ENCODE data around the gene CEACAM8. TPM values are rescaled to one million over a fixed set of nuclear protein-coding genes. Genes with fewer than 3 reads are reported as not detected.
"Not testable (repeated sequence)": the region's sequence is repeated elsewhere in the genome, so short reads cannot be mapped to it uniquely, and the experiment has no call there.

The CEACAM8 gene
- total RNA-seq, 2 experiments from 2014 or later = not detected

GRCh38 chr19:42561512-42561911 is 33.2 kb downstream of the CEACAM8 start:
- H3K27ac Mint-ChIP-seq = no peak overlapping the region
- POLR2A ChIA-PET = no interaction called here
- no peaks in the 10 kb centered on the region for H3K36me3 Mint-ChIP-seq
- H3K4me3 Mint-ChIP-seq = no peak overlapping the region
- no peak for ATAC-seq (ENCODE audit: low read depth)
- H3K27me3 Mint-ChIP-seq = peaks cover 22% of the 10 kb centered on the region
- DNase-seq = no peak
- H3K4me1 Mint-ChIP-seq = peaks cover 4% of the 10 kb centered on the region
- no peaks in the 10 kb centered on the region for H3K9me3 Mint-ChIP-seq

GRCh38 chr19:42560731-42561130 is 34.0 kb downstream of the CEACAM8 start:
- ATAC-seq (ENCODE audit: low read depth) (no peak), DNase-seq (no peak)
- POLR2A ChIA-PET = no interaction called here
- Mint-ChIP-seq H3K36me3 (no peaks in the 10 kb centered on the region), H3K4me3 (no peak overlapping the region), H3K4me1 (peaks cover 4% of the 10 kb centered on the region), H3K9me3 (no peaks in the 10 kb centered on the region), H3K27ac (no peak overlapping the region), H3K27me3 (peaks cover 27% of the 10 kb centered on the region)

GRCh38 chr19:42558450-42559150 is 36.1 kb downstream of the CEACAM8 start:
- DNase-seq = no peak
- Mint-ChIP-seq H3K27ac (no peak overlapping the region), H3K36me3 (no peaks in the 10 kb centered on the region), H3K27me3 (peaks cover 38% of the 10 kb centered on the region), H3K9me3 (no peaks in the 10 kb centered on the region), H3K4me1 (peaks cover 8% of the 10 kb centered on the region), H3K4me3 (no peak overlapping the region)
- POLR2A ChIA-PET = no interaction called here
- ATAC-seq (ENCODE audit: low read depth) = no peak

- H3K27ac Mint-ChIP-seq; POLR2A ChIA-PET; H3K4me3 Mint-ChIP-seq; ATAC-seq (ENCODE audit: low read depth); H3K4me1 Mint-ChIP-seq; H3K9me3 Mint-ChIP-seq; DNase-seq; H3K36me3 Mint-ChIP-seq: not testable (repeated sequence)
- H3K27me3 Mint-ChIP-seq = peaks cover 38% of the 10 kb centered on the region
Measured at GRCh38 chr19:42557386-42557871, 37.3 kb downstream of the CEACAM8 start.

GRCh38 chr19:42555801-42556200 is 38.9 kb downstream of the CEACAM8 start:
- Mint-ChIP-seq H3K36me3 (no peaks in the 10 kb centered on the region), H3K27me3 (peaks cover 33% of the 10 kb centered on the region), H3K9me3 (no peaks in the 10 kb centered on the region), H3K4me3 (no peak overlapping the region), H3K4me1 (peaks cover 8% of the 10 kb centered on the region), H3K27ac (no peak overlapping the region)
- ATAC-seq (ENCODE audit: low read depth) = no peak
- no peak for DNase-seq
- POLR2A ChIA-PET = interaction anchor here (0.6 kb wide), 1 partner anchor 226 kb away, joined by 3 read pairs; no protein-coding TSS in a partner anchor

- Mint-ChIP-seq H3K4me3 (no peak overlapping the region), H3K36me3 (no peaks in the 10 kb centered on the region), H3K27me3 (peaks cover 29% of the 10 kb centered on the region), H3K9me3 (no peaks in the 10 kb centered on the region), H3K4me1 (peaks cover 8% of the 10 kb centered on the region), H3K27ac (no peak overlapping the region)
- POLR2A ChIA-PET = no interaction called here
- DNase-seq (no peak), ATAC-seq (ENCODE audit: low read depth) (no peak)
Measured at GRCh38 chr19:42555317-42555716, 39.4 kb downstream of the CEACAM8 start.

GRCh38 chr19:42554046-42554575 is 40.6 kb downstream of the CEACAM8 start:
- Mint-ChIP-seq H3K36me3 (no peaks in the 10 kb centered on the region), H3K4me1 (peaks cover 8% of the 10 kb centered on the region)

GRCh38 chr19:42553292-42554045 is 41.3 kb downstream of the CEACAM8 start:
- DNase-seq (no peak), ATAC-seq (ENCODE audit: low read depth) (no peak)
- H3K4me3 Mint-ChIP-seq = no peak overlapping the region
- H3K9me3 Mint-ChIP-seq = peaks cover 5% of the 10 kb centered on the region
- peaks cover 8% of the 10 kb centered on the region for H3K4me1 Mint-ChIP-seq
- POLR2A ChIA-PET = interaction anchor here (0.7 kb wide), 1 partner anchor 102 kb away, joined by 3 read pairs; no protein-coding TSS in a partner anchor
- peaks cover 33% of the 10 kb centered on the region for H3K27me3 Mint-ChIP-seq
- no peaks in the 10 kb centered on the region for H3K36me3 Mint-ChIP-seq
- no peak overlapping the region for H3K27ac Mint-ChIP-seq

More at GRCh38 chr19:42554046-42554575, 40.6 kb downstream of the CEACAM8 start:
- Mint-ChIP-seq H3K27me3 (peaks cover 29% of the 10 kb centered on the region), H3K9me3 (peaks cover 5% of the 10 kb centered on the region), H3K4me3 (no peak overlapping the region), H3K27ac (no peak overlapping the region)
- no peak for DNase-seq
- no peak for ATAC-seq (ENCODE audit: low read depth)
- POLR2A ChIA-PET = no interaction called here

GRCh38 chr19:42552086-42553065 is 42.3 kb downstream of the CEACAM8 start:
- H3K27ac Mint-ChIP-seq = no peak overlapping the region
- POLR2A ChIA-PET = interaction anchor here (0.7 kb wide), 1 partner anchor 101 kb away, joined by 3 read pairs; no protein-coding TSS in a partner anchor
- H3K36me3 Mint-ChIP-seq = no peaks in the 10 kb centered on the region
- H3K27me3 Mint-ChIP-seq = peaks cover 31% of the 10 kb centered on the region
- ATAC-seq (ENCODE audit: low read depth) (no peak), DNase-seq (no peak)
- no peak overlapping the region for H3K4me3 Mint-ChIP-seq
- H3K9me3 Mint-ChIP-seq = peaks cover 5% of the 10 kb centered on the region
- peaks cover 8% of the 10 kb centered on the region for H3K4me1 Mint-ChIP-seq

GRCh38 chr19:42550521-42550920 is 44.2 kb downstream of the CEACAM8 start:
- H3K9me3 Mint-ChIP-seq; H3K4me1 Mint-ChIP-seq; H3K4me3 Mint-ChIP-seq; H3K36me3 Mint-ChIP-seq; POLR2A ChIA-PET; DNase-seq; H3K27ac Mint-ChIP-seq; ATAC-seq (ENCODE audit: low read depth): not testable (repeated sequence)
- H3K27me3 Mint-ChIP-seq = peaks cover 18% of the 10 kb centered on the region

GRCh38 chr19:42549067-42549466 is 45.7 kb downstream of the CEACAM8 start:
- H3K27ac Mint-ChIP-seq; POLR2A ChIA-PET; H3K9me3 Mint-ChIP-seq; H3K36me3 Mint-ChIP-seq; DNase-seq; ATAC-seq (ENCODE audit: low read depth); H3K27me3 Mint-ChIP-seq; H3K4me3 Mint-ChIP-seq; H3K4me1 Mint-ChIP-seq: not testable (repeated sequence)

- DNase-seq (no peak), ATAC-seq (ENCODE audit: low read depth) (no peak)
- Mint-ChIP-seq H3K4me1 (peaks cover 3% of the 10 kb centered on the region), H3K36me3 (no peaks in the 10 kb centered on the region), H3K4me3 (no peak overlapping the region), H3K27me3 (peaks cover 6% of the 10 kb centered on the region), H3K9me3 (peaks cover 5% of the 10 kb centered on the region), H3K27ac (no peak overlapping the region)
- POLR2A ChIA-PET = no interaction called here
Measured at GRCh38 chr19:42548552-42548951, 46.2 kb downstream of the CEACAM8 start.

- POLR2A ChIA-PET = no interaction called here
Measured at GRCh38 chr19:42547929-42548328, 46.8 kb downstream of the CEACAM8 start.

More at GRCh38 chr19:42547929-42548328, 46.8 kb downstream of the CEACAM8 start:
- ATAC-seq (ENCODE audit: low read depth) = no peak
- DNase-seq = no peak
- H3K9me3 Mint-ChIP-seq = peaks cover 5% of the 10 kb centered on the region
- no peaks in the 10 kb centered on the region for H3K36me3 Mint-ChIP-seq
- H3K27ac Mint-ChIP-seq = no peak overlapping the region
- H3K4me1 Mint-ChIP-seq = no peaks in the 10 kb centered on the region
- no peak overlapping the region for H3K4me3 Mint-ChIP-seq
- peaks cover 6% of the 10 kb centered on the region for H3K27me3 Mint-ChIP-seq

All from activated naive CD8-positive, alpha-beta T cell treated with anti-CD3 and anti-CD28 coated beads, Interleukin-2, amount 10 ng/mL, durations not matched to agents 7 days and 5 days (primary cell).